Measurements from ENCODE around the gene JKAMP. TPM values are rescaled to one million over a fixed set of nuclear protein-coding genes. Genes with fewer than 3 reads are reported as not detected.

Gene JKAMP
- polyA plus RNA-seq, 1 donor (not counting 4 experiments of a cell fraction or from before 2014, with no cell fraction given): 166 TPM

- H3K4me1 ChIP-seq (ENCODE audit: control insufficient read depth, extremely low read depth, insufficient read depth, low read length): no peaks in the 10 kb centered on the region
- no peaks in the 10 kb centered on the region for H3K27me3 ChIP-seq (ENCODE audit: control insufficient read depth, extremely low read depth, insufficient read depth, low read length)
- no peak overlapping the region for H2AFZ ChIP-seq (ENCODE audit: control insufficient read depth, low read length)
- DNase-seq (ENCODE audit: low read depth, low spot score): no peak
- TF ChIP-seq CTCF (optimal IDR thresholded peaks at IDR 0.05 in 1 of 3, IDR thresholded peaks at IDR 0.05 in 1 of 3, conservative IDR thresholded peaks at IDR 0.05 in 1 of 3; ENCODE audit: extremely low read depth in 1 of 3, insufficient read depth in 2 of 3, low read length in 3 of 3) (no peak), EZH2 (IDR thresholded peaks at IDR 0.05; ENCODE audit: low read length) (no peak)
- dilution Hi-C loops (cut with MboI; ENCODE audit: extremely low pct_ligation_motif_present, low sequenced_read_pairs): no loop called here
- H3K9me1 ChIP-seq (ENCODE audit: control insufficient read depth, extremely low read depth, insufficient read depth, low read length): no peaks in the 10 kb centered on the region
- H3K9ac ChIP-seq (ENCODE audit: control insufficient read depth, extremely low read depth, insufficient read depth, low read length): no peak overlapping the region
- no peaks in the 10 kb centered on the region for H3K9me3 ChIP-seq (ENCODE audit: control insufficient read depth, low read depth, low read length)
- no peaks in the 10 kb centered on the region for H3K36me3 ChIP-seq (ENCODE audit: control insufficient read depth in 2 of 2, extremely low read depth in 1 of 2, insufficient read depth in 2 of 2, low read length in 2 of 2)
- H4K20me1 ChIP-seq (ENCODE audit: control insufficient read depth, extremely low read depth, insufficient read depth, low read length): no peaks in the 10 kb centered on the region
- H3K27ac ChIP-seq (ENCODE audit: control insufficient read depth, insufficient read depth, low read length): no peak overlapping the region
- H3K79me2 ChIP-seq (ENCODE audit: control insufficient read depth, insufficient read depth, low read length): no peaks in the 10 kb centered on the region
- H3K4me2 ChIP-seq (ENCODE audit: control insufficient read depth, extremely low read depth, insufficient read depth, low read depth, low read length): no peak overlapping the region
- no peak for FAIRE-seq
- no peak overlapping the region for H3K4me3 ChIP-seq (ENCODE audit: control insufficient read depth in 2 of 3, extremely low read depth in 1 of 3, insufficient read depth in 2 of 3, low read depth in 1 of 3, low read length in 3 of 3)
Measured at GRCh38 chr14:59510966-59511365, 26.6 kb downstream of the JKAMP start.

- DNase-seq (ENCODE audit: low read depth, low spot score) (no peak), FAIRE-seq (no peak)
- H3K9me1 ChIP-seq (ENCODE audit: control insufficient read depth, extremely low read depth, insufficient read depth, low read length): no peaks in the 10 kb centered on the region
- H3K79me2 ChIP-seq (ENCODE audit: control insufficient read depth, insufficient read depth, low read length): no peaks in the 10 kb centered on the region
- H2AFZ ChIP-seq (ENCODE audit: control insufficient read depth, low read length): no peak overlapping the region
- no peak overlapping the region for H3K27ac ChIP-seq (ENCODE audit: control insufficient read depth, insufficient read depth, low read length)
- no peaks in the 10 kb centered on the region for H3K27me3 ChIP-seq (ENCODE audit: control insufficient read depth, extremely low read depth, insufficient read depth, low read length)
- dilution Hi-C loops (cut with MboI; ENCODE audit: extremely low pct_ligation_motif_present, low sequenced_read_pairs): no loop called here
- no peak overlapping the region for H3K9ac ChIP-seq (ENCODE audit: control insufficient read depth, extremely low read depth, insufficient read depth, low read length)
- TF ChIP-seq EZH2 (IDR thresholded peaks at IDR 0.05; ENCODE audit: low read length) (no peak), CTCF (optimal IDR thresholded peaks at IDR 0.05 in 1 of 3, IDR thresholded peaks at IDR 0.05 in 1 of 3, conservative IDR thresholded peaks at IDR 0.05 in 1 of 3; ENCODE audit: extremely low read depth in 1 of 3, insufficient read depth in 2 of 3, low read length in 3 of 3) (peak; percentile 36 to 43 (median 42))
- H3K4me1 ChIP-seq (ENCODE audit: control insufficient read depth, extremely low read depth, insufficient read depth, low read length): no peaks in the 10 kb centered on the region
- H3K36me3 ChIP-seq (ENCODE audit: control insufficient read depth in 2 of 2, extremely low read depth in 1 of 2, insufficient read depth in 2 of 2, low read length in 2 of 2): no peaks in the 10 kb centered on the region
- no peaks in the 10 kb centered on the region for H4K20me1 ChIP-seq (ENCODE audit: control insufficient read depth, extremely low read depth, insufficient read depth, low read length)
- H3K9me3 ChIP-seq (ENCODE audit: control insufficient read depth, low read depth, low read length): no peaks in the 10 kb centered on the region
- no peak overlapping the region for H3K4me2 ChIP-seq (ENCODE audit: control insufficient read depth, extremely low read depth, insufficient read depth, low read depth, low read length)
- no peak overlapping the region for H3K4me3 ChIP-seq (ENCODE audit: control insufficient read depth in 2 of 3, extremely low read depth in 1 of 3, insufficient read depth in 2 of 3, low read depth in 1 of 3, low read length in 3 of 3)
Measured at GRCh38 chr14:59511916-59512575, 27.7 kb downstream of the JKAMP start.
